ENCODE measurements around the gene APEH.
A peak's percentile ranks its signal among the peaks of the same experiment; 100 is the strongest.

GRCh38 chr3:49689046-49689907, 15.1 kb downstream of the APEH start, which contains the start of the genes MST1 and RNF123:
- no peak for TF ChIP-seq ZBTB2 (CRISPR knock-in tag; IDR thresholded peaks at IDR 0.05; ENCODE audit: low read depth)
- peak; percentile 67 for TF ChIP-seq POLR2AphosphoS5 (IDR thresholded peaks at IDR 0.05; ENCODE audit: low read depth, low read length)
- TF ChIP-seq HDAC6 (IDR thresholded peaks at IDR 0.05; ENCODE audit: low read depth, low read length) = no peak
- TF ChIP-seq MYC (CRISPR knock-in tag; IDR thresholded peaks at IDR 0.05; ENCODE audit: borderline replicate concordance) = peak; percentile 82
- TF ChIP-seq RFX5 (IDR thresholded peaks at IDR 0.05; ENCODE audit: low read depth, low read length) = no peak
